HG02970 (cell line): ENCODE results near the gene C14orf132.

ENCODE experiments used
- ATAC-seq: cut with Tn5 transposase; IDR thresholded peaks from one replicate; pipeline ENCODE4 v1.9.1; 2021; ENCODE audit warnings: mild to moderate bottlenecking, moderate library complexity, moderate number of reproducible peaks; ENCODE audit not compliant: unreplicated experiment, low FRiP score

C14orf132 gene

DNA sequence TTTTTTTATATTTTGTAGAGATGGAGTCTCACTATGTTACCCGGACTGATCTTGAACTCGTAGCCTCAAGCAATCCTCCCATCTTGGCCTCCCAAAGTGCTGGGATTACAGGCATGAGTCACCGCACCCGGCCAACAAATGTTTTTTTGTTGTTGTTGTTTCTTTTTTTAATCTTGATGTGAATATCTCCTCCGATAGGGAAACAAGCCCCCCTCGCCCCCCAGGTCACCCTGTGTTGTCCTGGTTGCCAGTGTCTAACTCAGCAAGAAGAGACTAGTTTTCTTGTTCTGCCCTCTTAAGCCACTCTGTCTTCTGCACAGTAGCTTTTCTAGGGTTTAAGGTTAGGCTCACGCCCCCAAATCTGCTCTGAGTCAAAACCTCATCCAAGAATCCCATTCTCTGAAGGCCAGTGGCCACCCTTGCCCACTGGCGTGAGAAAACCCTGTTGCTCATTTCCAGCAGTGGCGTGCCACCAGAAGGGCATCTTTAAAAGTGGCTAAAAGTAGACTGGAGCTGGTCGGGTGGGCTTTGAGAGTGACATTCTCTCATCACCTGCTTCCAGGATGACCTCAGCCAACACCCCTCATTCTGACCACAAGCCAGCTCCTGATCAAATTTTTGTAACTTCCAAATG, 42.7 kb downstream of the C14orf132 start:
- ATAC-seq: no peak

DNA sequence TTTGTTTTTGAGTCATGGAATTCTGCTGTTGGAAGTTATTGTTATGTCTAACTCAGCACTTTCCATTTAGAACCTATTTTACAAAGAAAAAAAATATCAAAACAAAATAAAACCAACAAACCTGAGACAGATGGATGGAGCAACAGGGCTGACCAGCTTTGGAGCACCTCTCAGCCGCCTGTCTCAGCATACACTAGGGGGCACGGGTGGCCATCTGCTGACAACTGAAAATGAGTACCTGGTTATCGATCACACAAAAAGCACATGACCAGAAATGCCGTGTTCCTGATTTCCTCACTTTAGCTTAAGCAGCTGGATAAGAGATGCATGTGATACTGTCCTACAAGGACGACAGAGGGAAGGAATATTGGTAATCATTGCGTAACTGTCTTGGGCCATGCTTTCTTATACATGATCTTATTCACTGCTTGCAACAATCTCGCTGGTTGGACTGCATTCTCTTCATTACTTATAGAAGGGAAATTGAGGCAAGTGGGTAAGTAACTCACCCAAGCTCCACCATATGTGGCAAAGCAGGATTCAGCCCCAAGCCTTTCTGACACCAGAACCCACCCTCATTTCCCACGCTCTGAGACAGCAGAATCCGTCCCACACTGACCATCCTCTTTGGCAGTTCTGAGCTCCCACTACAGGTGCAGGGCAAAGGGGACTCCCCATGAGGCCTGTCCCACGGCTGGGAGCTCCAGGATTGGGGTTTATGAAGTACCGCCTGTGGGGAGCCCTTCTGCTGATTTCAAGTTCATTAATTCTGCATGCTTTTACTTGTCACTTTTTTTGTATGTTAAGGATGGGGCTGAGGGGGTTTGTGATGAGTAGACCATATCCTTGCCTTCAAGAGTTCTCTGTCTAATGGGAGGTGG, 43.5 kb downstream of the C14orf132 start:
- ATAC-seq: no peak

DNA sequence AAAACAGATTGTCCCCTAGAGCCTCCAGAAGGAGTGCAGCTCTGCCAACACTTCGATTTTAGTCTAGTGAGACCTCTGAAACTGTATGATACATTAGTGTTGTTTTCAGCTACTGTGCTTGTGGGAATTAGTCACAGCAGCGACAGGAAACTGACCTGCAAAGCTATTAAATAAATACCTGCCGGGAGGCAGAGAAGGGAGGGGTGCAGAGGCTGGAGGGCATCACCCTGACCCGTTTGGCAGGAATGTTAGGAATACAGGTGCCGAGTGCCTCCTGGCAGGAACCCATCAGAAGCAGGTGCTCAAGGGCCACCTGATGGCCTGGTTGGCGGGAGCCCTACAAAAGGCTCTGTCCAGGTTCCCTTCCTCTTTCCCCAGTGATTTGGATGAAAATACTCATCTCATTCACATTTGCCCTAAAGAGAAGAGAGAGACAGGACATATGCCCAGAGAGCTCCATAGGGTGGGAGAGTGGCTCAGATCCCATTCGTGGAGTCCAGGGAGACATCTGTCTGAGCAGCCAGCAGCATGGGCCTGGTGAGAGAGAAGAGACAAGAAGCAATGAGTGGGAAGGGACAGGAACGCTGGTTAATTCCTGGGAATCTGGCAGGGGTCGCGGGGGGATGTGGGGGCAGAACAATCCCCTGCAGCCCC, 44.6 kb downstream of the C14orf132 start:
- no peak for ATAC-seq

DNA sequence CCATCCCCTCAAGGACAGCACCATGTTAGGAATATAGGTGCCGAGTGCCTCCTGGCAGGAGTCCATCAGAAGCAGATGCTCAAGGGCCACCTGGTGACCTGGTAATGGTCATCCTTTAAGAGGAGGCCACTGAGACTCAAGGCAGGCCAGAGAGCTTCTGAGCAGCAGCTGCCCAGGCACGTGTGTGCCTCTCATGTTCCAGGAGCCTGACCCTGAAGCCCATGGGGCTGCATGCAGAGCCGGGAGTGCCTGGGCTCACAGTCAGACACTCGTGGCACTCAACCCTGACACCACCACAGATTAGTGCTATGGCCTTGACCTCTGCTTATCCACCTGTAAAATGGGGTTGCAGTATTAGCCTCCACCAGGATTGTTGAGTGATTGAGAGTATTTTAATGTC, 45.6 kb downstream of the C14orf132 start:
- no peak for ATAC-seq

DNA sequence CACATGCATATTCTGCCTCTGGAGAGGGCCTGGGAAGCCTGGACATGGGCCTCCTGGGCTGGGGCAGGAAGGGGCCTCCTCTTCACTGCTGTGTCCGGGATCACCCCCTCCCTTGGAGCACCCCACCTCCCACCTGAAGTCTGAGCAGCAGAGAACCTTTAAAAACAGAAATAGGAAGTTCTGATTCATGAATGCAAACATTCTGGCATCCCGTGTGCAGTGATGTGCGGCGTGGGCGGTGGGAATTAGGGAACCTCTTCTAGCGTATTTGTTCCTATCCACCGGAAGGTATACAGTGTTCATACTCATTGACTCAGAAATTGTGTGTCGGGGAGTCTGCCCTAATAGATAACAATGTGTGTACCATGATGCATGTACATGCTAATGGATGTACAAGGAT, 46.2 kb downstream of the C14orf132 start:
- no peak for ATAC-seq

DNA sequence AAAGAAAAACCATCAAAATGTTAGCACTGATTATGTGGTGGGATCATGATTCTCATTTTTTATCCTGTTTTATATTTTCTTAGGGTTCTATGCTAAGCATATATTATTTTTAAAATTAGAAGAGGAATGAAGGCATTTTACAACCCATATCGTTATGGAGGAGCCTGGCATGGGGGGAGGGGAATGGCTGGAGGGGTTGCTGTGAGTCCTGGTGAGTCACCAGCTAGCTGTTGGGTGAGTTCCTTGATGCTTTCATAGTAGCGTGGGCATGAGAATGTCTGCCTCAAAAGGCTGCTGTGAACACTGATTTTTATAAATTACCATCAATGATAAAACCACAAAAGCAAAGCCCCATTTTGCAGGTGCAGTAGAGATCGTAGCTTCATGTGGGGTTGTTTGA, 46.9 kb downstream of the C14orf132 start:
- ATAC-seq: no peak

DNA sequence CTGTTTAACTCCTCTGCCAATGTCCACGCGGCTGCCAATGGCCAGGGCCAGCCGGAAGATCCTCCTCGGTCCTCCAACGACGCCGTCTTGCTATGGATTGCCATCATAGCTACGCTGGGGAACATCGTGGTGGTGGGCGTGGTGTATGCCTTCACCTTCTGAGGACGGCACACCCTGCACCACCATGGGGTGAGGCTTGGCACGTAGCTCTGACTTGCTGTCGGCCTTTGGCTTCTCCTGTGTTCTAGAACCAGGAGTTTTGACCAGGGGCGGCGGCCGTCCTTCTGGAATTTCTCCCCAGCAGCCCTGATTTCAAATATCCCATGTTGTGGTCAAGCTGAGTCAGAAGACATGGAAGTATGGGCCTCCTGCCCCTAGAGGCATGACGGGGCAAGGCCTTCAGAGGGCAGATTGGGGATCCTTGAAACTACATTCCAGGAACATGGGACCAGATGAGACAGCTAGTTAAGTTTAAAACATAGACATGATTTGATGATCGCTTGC, 47.5 kb downstream of the C14orf132 start:
- no peak for ATAC-seq

DNA sequence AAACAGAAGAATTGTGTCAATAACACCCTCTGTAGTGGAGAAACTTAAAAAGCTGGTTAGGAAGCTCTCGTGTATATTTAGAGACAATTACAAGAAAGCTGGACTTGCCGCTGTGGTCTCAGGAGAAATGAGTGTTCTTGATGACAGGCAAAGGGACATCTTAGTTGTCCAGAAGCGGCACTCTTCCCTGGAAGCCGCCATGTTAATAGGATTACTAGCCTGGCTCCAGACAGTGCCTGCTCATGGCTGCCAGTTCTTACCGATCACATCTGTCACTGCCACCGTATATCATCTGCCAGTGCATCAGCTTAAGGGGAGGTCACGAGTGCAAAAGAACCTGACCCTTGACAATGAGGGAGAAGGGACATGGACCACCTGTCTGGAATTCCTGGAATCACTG, 48.9 kb downstream of the C14orf132 start:
- ATAC-seq: no peak

DNA sequence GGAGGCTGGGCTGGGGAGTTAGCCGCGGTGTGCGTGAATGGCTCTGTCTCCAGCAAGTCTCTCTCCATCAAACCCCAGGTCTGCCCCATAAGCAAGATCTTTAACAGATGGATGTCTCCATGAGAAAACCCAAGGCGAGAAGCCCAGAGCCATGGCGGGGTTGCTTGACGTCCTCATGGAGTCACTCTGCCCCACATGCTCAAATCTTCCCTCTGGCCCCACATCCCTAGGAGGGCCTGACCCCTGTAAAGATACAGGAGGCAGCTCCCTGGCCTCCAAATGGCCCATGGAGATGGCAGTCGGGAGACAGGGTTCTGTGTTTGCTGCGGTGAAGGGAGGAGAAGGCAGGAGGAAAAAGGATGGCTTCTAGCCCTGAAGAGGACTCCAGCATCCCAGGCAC, 49.3 kb downstream of the C14orf132 start:
- no peak for ATAC-seq

DNA sequence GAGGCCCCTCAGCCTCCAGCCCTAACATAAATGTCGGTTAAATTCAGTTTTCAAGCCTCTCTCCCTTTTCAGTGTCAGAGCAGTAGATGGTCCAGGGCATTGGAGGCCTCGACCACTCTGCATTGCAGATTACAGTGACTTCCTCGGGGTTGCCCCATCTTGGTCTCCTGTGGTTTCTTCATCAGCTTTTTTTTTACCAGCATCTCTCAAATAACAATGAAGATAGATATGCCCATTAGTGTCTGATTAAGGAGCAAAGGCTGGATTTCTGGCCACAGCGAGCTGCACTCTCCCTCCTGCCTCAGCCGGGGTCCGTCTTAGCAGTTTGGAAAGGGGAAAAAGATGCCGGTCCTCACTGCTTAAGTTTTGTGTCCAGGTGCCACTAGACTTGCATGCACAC, 49.7 kb downstream of the C14orf132 start:
- ATAC-seq: no peak

DNA sequence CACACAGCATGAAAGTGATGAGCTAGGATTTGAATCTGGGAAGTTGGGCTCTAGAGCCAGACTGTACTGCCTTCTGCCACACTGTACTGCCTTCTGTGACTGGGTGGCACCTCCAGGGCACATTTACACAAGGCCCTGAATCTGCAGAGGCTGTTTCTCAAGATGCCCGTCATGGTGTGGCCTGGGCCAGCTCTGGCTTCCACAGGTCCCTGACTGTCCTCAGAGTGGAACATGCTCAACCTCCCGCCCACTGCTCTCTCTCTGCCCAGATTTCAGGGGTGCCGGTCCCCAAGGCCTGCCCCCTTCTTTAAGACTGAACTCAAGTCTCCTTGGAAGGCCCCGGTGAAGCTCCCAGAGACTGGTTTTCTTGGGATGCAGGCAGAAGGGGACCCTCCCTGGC, 50.2 kb downstream of the C14orf132 start:
- ATAC-seq: no peak

DNA sequence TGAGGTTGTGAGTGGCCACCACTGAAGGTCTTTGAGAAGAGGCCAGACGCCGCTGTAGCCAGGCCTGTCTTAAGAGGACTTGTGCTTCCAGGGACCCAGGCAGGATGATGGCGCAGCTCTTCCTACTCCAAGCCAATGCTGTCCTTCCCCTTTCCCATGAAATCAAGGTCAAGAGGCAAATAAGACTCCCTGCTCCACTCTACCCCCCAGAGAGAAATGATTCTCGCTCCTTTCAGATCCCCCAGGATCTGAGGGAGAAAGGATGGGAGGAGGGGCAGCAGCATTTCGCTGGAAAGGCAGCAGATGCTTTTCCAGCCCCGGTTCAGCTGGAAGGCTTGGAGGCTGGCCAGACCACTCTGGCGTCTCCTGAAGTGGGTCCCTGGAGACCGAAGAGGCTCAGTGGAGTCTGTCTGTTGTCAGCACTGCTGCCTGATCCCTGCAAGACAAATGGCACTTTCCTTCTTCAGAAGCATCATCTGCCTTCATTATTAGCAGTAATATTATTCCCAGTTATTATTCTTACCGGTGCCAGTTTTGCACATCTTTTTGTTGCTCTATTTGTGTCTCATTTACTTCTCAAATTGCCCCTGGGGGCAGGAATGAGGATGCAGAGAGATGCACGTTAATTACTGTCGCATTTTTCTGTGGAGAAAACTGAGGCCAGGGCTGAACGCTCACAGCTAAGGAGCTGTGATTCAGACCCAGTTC, 51.4 kb downstream of the C14orf132 start:
- no peak for ATAC-seq

DNA sequence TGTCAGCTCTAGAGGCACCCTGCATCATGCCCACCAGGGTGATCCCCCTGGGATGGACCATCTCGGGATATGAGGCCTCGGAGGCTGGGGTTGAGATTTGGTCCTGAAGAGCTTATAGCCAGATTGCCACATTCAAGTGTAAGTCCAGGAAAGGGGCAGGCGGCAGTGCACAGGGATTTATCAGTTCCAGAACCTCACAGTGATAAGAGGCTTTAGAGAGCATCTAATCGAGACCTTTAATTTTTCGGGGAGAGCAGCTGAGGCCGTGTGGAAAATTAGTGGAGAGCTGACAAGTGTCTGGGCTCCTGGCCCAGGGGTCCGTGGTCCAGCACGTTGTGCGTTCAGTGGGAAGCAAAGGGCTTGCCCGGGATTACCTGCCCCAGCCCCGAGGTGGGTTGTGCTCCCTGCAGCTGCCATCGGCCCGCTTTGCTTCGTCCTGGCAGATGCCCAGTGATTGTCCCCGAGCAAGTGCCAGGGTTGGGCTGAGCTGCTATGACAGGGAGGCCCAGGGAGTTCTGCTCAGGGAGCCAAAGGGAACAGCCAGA, 52.1 kb downstream of the C14orf132 start:
- ATAC-seq: no peak

DNA sequence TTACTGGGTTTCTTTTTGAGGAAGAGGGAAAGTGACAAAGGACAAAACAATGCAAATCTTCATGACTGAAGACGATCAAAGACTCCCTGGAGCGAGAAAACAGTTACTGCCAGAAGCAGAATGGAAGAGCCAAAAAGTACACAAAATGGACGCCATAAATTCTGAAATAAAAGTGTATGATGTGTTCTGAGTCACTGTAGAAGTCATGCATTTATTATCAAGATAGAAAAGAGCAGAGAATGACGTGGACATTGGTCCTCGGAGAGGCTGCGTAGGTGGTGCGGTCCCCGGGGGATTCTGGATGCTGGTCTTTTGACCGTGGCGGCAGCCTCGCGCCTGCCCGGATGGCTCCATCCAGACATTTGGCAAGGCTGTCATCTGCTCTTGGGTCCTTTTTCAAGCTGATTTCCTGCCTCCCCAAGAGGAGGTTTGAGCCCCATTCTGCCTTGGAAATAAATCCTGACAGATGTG, 52.8 kb downstream of the C14orf132 start:
- no peak for ATAC-seq

DNA sequence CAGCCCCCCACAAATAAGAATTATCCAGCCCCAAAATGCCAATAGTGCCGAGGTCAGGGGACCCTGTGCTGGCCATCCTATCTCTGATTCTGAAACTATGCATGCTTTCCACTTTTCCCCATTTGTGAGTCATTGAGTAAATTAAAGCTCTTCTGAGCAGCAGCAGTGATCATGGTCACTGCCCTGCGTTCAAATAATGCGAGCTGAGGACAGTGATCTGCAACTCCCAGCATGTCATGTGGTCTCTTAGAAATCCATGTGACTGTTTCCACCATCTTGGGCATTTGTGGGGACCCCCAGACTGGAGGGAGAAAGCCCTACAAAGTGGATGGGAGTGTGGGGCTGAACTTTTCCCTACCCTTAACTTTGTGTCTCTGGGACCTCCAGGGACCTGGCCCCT, 53.8 kb downstream of the C14orf132 start:
- no peak for ATAC-seq

DNA sequence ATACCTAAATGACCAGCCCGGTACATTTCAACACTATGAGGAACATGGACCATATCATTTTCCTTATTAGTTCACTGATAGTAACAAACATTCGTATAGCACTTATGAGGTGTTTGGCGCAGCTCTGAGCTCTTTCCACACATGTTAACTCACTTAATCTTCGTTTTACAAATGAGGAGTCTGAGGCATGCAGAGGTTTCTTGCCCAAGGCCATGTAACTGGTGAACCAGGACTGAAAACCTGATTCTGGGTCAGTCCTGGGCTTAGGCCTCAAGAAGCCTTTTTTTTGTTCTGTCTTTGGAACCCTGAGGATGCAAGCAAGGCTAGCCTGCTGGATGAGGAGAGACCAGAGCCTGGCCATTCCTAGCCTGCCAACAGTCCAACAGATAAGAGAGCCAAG, 55.0 kb downstream of the C14orf132 start:
- no peak for ATAC-seq

DNA sequence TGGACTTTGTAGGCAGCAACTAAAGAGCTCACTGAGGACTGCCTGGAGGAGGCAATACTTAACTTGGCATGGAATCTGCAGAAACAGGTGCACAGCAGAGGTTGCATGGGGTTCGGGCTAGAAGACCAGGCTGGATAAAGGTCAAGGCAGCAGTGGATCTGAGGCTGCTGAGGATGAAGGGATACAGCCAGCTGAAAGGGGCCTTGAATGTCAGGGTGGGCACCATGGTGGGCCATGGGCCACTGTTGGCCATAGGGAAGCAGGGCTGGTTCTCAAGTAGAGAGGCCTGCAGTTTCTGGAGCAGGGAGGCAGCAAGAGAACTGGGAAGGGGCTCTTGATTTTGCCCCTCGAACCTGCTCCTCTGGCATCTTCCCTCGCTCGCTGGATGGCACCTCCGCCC, 55.5 kb downstream of the C14orf132 start:
- ATAC-seq: no peak

DNA sequence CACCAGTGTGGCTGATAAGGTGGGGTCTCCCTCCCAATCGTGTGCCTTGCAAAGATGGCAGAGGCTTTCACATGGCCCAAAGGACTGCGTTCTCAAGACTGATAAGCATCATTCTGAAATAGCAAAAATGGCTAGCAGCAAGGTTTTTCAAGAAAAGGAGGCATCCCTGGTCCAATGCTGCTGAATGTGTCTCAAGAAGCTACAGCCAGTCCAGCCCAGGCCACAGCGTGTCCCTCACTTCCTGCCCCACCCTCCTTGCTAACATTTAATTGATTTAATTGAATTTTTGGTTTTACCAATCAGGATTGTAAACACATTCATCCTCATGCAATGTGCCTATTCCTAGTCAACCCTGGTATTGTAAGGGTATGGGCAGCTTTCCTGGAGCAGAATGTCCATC, 55.9 kb downstream of the C14orf132 start:
- no peak for ATAC-seq

DNA sequence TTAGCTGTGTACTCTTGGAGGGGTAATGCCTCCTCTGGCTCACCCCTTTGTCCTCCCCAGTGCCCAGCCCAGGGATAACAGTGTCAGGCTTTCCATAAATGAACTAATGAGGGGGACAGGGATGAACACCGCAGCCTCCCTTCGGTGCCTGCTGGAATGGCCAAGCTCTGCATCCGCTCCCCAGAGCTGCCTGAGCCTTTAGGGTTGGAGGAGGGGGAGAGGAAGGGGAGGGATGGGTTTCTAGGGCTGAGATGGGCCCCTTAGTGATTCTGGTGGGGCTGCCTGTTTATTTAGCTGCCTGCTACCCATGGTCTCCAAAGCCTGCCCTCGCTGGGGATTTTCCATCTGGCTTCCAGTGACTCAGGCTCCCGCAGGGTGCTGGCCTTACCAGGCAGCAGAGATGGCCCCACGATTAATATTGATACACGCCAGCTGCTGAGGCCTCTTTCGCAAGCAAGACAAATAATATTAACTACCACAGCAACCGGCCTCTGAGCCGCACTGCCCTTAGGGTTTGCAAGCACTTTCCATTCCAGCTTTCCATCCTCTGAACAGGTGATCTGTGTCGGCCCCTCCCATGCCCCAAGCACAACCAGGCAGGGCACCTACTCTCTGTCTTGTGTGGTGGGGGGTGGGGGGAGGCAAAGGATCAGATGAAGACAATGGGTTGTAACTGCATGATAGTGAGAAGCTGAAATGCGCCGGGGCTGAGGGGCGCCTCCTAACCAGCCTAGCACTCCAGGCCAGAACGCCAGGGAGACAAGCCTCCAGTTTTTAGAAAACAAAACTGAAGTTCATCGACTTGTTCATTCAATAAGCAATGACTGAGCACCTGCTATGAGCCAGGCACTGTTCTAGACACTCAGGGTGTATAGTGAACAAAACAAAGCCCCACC, 56.7 kb downstream of the C14orf132 start:
- no peak for ATAC-seq
